ENCODE data around the gene C20orf96.

GRCh38 chr20:328975-329695 is 38.6 kb upstream of the C20orf96 start:
- TF ChIP-seq POLR2A (IDR thresholded peaks at IDR 0.05) (no peak), CTCF (IDR thresholded peaks at IDR 0.05) (no peak)

Measured in ovary (tissue), 3 donors.